ENCODE data around the gene FAM180A. TPM values are rescaled to one million over a fixed set of nuclear protein-coding genes. Genes with fewer than 3 reads are reported as not detected.
"Not testable (repeated sequence)": the region's sequence is repeated elsewhere in the genome, so short reads cannot be mapped to it uniquely, and the experiment has no call there.

Gene FAM180A
- not detected in 2 replicates for total RNA-seq

GRCh38 chr7:135748770-135749169, at the start of gene FAM180A:
FAM180A (minus strand) TSS chr7:135748813; CDS start chr7:135748580, 233 bp downstream.
- no peak for DNase-seq (ENCODE audit: low read depth, low spot score)

- DNase-seq (ENCODE audit: low read depth, low spot score) = no peak
Observed at GRCh38 chr7:135798095-135798494, 49.5 kb upstream of the FAM180A start.

GRCh38 chr7:135795846-135796570, 47.4 kb upstream of the FAM180A start:
- no peak for DNase-seq (ENCODE audit: low read depth, low spot score)

- no peak for DNase-seq (ENCODE audit: low read depth, low spot score)
Observed at GRCh38 chr7:135793841-135794240, 45.2 kb upstream of the FAM180A start.

- DNase-seq (ENCODE audit: low read depth, low spot score) = no peak
Observed at GRCh38 chr7:135792866-135793265, 44.3 kb upstream of the FAM180A start.

- DNase-seq (ENCODE audit: low read depth, low spot score) = no peak
Observed at GRCh38 chr7:135792363-135792668, 43.7 kb upstream of the FAM180A start.

- DNase-seq (ENCODE audit: low read depth, low spot score) = no peak
Observed at GRCh38 chr7:135791543-135792362, 43.1 kb upstream of the FAM180A start.

- no peak for DNase-seq (ENCODE audit: low read depth, low spot score)
Observed at GRCh38 chr7:135790371-135790977, 41.9 kb upstream of the FAM180A start.

- DNase-seq (ENCODE audit: low read depth, low spot score) = no peak
Observed at GRCh38 chr7:135789956-135790355, 41.3 kb upstream of the FAM180A start.

- DNase-seq (ENCODE audit: low read depth, low spot score) = no peak
Observed at GRCh38 chr7:135789431-135789830, 40.8 kb upstream of the FAM180A start.

- no peak for DNase-seq (ENCODE audit: low read depth, low spot score)
Observed at GRCh38 chr7:135786911-135787310, 38.3 kb upstream of the FAM180A start.

GRCh38 chr7:135785065-135785464, 36.5 kb upstream of the FAM180A start:
- DNase-seq (ENCODE audit: low read depth, low spot score) = no peak

- DNase-seq (ENCODE audit: low read depth, low spot score) = no peak
Observed at GRCh38 chr7:135784013-135784412, 35.4 kb upstream of the FAM180A start.

- no peak for DNase-seq (ENCODE audit: low read depth, low spot score)
Observed at GRCh38 chr7:135782801-135783200, 34.2 kb upstream of the FAM180A start.

- DNase-seq (ENCODE audit: low read depth, low spot score) = no peak
Observed at GRCh38 chr7:135782377-135782776, 33.8 kb upstream of the FAM180A start.

GRCh38 chr7:135777626-135778398, 29.2 kb upstream of the FAM180A start:
- no peak for DNase-seq (ENCODE audit: low read depth, low spot score)

- DNase-seq (ENCODE audit: low read depth, low spot score) = not testable (repeated sequence)
Observed at GRCh38 chr7:135775915-135776314, 27.3 kb upstream of the FAM180A start.

- no peak for DNase-seq (ENCODE audit: low read depth, low spot score)
Observed at GRCh38 chr7:135775230-135775629, 26.6 kb upstream of the FAM180A start.

- DNase-seq (ENCODE audit: low read depth, low spot score) = peak; percentile 27
Observed at GRCh38 chr7:135774284-135774683, 25.7 kb upstream of the FAM180A start.

- no peak for DNase-seq (ENCODE audit: low read depth, low spot score)
Observed at GRCh38 chr7:135773464-135773863, 24.9 kb upstream of the FAM180A start.

- DNase-seq (ENCODE audit: low read depth, low spot score) = no peak
Observed at GRCh38 chr7:135772639-135773222, 24.1 kb upstream of the FAM180A start.

Measured in pulmonary artery endothelial cell (primary cell).